Ishikawa (cell line): ENCODE measurements around the gene FMN2.

ENCODE experiments used
- CEBPB ChIP-seq: IDR thresholded peaks from 2 replicates; pipeline ENCODE4 v1.6.1; 2012
- CREB1 ChIP-seq: IDR thresholded peaks from 2 replicates; pipeline ENCODE4 v1.6.1; 2012; ENCODE audit warnings: low read depth
- EGR1 ChIP-seq: IDR thresholded peaks from 2 replicates; pipeline ENCODE4 v1.6.1; 2012
- EP300 ChIP-seq: IDR thresholded peaks from 2 replicates; pipeline ENCODE4 v1.6.1; 2012; ENCODE audit warnings: borderline replicate concordance
- NFIC ChIP-seq: IDR thresholded peaks from 2 replicates; pipeline ENCODE4 v1.6.1; 2012
- RAD21 ChIP-seq: IDR thresholded peaks from 2 replicates; pipeline ENCODE4 v1.6.1; 2012; ENCODE audit warnings: low read depth
- TAF1 ChIP-seq: IDR thresholded peaks from 2 replicates; pipeline ENCODE4 v1.6.1; 2012; ENCODE audit warnings: low read depth, mild to moderate bottlenecking
- TCF12 ChIP-seq: IDR thresholded peaks from 2 replicates; pipeline ENCODE4 v1.6.1; 2012; ENCODE audit warnings: low read depth
- TEAD4 ChIP-seq: IDR thresholded peaks from 2 replicates; pipeline ENCODE4 v1.6.1; 2012
- USF1 ChIP-seq: IDR thresholded peaks from 2 replicates; pipeline ENCODE4 v1.6.1; 2012
- YY1 ChIP-seq: IDR thresholded peaks from 2 replicates; pipeline ENCODE4 v1.6.1; 2012; ENCODE audit warnings: low read depth
- ZBTB7A ChIP-seq: IDR thresholded peaks from 2 replicates; pipeline ENCODE4 v1.6.1; 2012; ENCODE audit warnings: low read depth
- TF ChIP-seq, protein P1 (sequence below): IDR thresholded peaks from 2 replicates; pipeline ENCODE4 v1.6.1; 2012
- TF ChIP-seq, protein P2 (sequence below): IDR thresholded peaks from 2 replicates; pipeline ENCODE4 v1.6.1; 2012; ENCODE audit warnings: low read depth, mild to moderate bottlenecking

DNA sequence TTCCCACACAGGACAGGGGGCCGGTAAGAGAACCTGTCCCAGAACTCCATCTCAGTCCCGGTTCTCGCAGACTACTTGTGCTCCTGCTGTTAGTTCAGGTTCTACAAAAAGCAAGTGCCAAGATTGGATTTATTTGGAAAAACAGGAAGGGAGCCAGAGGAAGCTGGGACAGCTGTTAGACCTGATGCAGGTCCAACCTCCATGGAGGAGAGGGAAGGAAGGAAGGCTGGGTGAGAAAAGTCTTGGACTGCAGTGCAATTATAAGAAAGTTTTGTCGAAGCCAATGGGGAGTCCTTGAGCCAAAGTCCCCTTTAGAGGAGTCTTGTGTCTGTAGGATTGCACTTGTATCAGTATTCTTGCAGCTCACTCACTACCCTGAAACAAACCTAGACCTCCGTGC lies 329.1 kb downstream of the FMN2 start:
- TF ChIP-seq TAF1 (no peak), NFIC (no peak), EP300 (no peak), ZBTB7A (no peak), CEBPB (no peak), EGR1 (no peak), TEAD4 (no peak), USF1 (no peak), TCF12 (no peak), RAD21 (no peak), YY1 (no peak), CREB1 (no peak)
- TF ChIP-seq, protein P1, sequence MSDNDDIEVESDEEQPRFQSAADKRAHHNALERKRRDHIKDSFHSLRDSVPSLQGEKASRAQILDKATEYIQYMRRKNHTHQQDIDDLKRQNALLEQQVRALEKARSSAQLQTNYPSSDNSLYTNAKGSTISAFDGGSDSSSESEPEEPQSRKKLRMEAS = no peak
- TF ChIP-seq, protein P2, sequence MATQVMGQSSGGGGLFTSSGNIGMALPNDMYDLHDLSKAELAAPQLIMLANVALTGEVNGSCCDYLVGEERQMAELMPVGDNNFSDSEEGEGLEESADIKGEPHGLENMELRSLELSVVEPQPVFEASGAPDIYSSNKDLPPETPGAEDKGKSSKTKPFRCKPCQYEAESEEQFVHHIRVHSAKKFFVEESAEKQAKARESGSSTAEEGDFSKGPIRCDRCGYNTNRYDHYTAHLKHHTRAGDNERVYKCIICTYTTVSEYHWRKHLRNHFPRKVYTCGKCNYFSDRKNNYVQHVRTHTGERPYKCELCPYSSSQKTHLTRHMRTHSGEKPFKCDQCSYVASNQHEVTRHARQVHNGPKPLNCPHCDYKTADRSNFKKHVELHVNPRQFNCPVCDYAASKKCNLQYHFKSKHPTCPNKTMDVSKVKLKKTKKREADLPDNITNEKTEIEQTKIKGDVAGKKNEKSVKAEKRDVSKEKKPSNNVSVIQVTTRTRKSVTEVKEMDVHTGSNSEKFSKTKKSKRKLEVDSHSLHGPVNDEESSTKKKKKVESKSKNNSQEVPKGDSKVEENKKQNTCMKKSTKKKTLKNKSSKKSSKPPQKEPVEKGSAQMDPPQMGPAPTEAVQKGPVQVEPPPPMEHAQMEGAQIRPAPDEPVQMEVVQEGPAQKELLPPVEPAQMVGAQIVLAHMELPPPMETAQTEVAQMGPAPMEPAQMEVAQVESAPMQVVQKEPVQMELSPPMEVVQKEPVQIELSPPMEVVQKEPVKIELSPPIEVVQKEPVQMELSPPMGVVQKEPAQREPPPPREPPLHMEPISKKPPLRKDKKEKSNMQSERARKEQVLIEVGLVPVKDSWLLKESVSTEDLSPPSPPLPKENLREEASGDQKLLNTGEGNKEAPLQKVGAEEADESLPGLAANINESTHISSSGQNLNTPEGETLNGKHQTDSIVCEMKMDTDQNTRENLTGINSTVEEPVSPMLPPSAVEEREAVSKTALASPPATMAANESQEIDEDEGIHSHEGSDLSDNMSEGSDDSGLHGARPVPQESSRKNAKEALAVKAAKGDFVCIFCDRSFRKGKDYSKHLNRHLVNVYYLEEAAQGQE = no peak
